Activated T-helper 9 cell treated with anti-CD3 and anti-CD28 coated beads, Interleukin-2, amount 50 U/mL, for 16 hours (primary cell): Measurements from ENCODE around the gene FILIP1L.
A peak's percentile ranks its signal among the peaks of the same experiment; 100 is the strongest.
"Not testable (repeated sequence)": the region's sequence is repeated elsewhere in the genome, so short reads cannot be mapped to it uniquely, and the experiment has no call there.

Experiments
- DNase-seq: peaks from one replicate; pipeline ENCODE4 v3.0.0-alpha.2; 2020; ENCODE audit warnings: low read depth

The FILIP1L gene

DNA sequence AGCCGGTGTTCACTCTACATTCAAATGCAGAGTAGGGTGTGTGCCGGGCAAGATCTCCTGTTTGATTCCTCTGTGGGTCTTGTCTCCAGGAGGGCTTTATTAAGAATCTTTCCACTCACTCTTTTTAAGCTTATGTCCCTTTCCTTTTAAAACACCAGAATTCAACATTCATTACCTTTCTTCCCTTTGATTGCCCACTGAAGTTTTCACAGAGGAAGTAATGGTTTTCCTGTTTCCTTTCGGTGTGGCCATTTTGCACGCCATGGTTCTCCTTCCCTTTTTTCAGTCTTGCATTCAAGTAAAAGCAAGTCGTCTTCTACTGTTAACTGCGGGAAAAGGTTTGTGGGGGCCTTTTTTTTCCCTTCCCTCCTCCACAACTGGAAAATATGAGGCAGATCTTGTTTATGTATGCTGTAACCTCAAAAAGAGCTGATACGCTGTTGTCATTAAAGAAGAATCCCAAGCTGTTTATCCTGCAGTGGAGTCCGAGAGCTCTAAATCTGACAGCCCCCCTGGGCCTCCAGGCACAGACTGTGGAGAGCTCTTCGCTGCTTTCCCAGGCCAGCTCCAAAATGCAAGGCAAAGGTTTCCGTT, 40.5 kb downstream of the FILIP1L start:
- DNase-seq: no peak

DNA sequence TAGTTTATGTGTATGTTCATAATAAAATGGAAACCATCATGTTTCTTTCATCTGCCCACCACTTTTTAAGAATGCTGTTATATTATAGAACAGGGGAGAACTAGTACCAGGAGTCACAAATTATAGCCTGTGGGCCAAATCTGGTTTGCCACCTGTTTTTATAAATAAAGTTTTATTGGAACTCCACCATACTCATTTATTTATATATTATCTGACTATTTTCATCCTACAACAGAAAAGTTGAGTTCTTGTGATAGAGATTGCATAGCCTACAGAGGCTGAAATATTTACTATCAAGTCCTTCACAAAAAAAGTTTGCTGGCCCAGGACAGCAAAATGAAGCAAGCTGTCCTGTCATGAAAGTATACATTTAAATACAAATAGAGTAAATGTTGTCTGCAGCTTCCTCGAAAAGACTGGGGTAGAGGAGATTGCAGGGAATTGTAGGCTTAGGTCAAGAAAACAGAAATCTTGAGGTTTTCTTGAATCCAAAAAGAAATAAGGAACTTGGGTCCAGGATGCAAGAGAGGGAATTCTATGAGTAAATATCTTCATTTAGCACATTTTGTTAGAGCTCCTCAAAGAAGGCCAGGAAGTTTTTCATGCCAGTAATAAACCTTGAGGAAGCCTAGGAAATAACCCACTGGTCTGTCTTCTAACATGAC, 41.1 kb downstream of the FILIP1L start:
- DNase-seq: no peak

DNA sequence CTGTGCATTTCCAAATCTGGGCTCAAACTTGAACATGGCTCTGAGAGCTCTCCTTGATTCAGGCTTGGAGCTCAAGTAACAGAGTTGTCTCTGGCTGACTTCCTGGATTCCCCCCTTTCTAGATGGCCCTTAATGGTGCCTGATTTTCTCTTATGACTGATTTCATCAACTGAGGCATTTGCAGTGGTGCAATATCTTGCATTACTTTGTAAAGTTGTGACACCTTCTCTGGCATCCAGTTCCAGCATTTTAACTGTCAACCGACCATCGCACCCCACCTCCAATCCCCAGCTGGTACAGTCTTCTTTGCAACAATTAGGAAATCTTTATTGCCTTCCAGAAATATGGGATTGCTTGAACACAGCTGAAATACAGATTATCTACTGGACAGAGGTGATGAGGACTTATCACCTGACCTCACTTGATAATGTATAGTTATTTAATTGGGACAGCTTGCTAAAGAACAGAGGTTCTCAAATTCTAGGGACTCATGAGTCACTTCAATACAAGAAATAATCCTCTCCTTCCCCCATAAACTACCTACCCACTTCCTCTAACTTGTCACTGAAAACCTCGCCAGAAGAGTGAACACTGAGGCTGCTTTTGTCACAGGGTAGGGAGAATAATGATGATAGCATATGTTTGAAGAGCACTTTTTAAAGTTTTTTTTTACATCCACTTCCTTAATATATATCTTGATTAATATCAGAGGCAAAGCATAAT, 41.8 kb downstream of the FILIP1L start:
- DNase-seq: no peak

DNA sequence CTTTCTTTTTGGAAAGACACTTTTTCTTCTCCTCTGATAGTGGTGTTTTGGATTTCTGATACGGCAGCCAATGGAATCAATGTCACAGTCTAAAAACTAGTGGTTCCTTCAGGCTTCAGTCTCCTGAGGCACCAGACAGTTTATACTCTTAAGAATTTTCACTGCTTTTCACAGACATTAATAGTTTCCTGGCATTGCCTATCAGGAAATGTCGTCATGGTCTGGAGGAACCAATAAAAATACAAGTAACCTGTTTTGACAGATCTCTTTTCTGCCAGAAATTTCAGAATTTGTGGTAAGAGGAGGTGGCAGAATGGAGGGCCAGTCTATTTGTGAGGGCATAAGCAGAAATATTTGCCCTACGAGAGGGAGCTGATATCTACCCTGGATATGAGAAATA, 44.8 kb downstream of the FILIP1L start:
- no peak for DNase-seq

DNA sequence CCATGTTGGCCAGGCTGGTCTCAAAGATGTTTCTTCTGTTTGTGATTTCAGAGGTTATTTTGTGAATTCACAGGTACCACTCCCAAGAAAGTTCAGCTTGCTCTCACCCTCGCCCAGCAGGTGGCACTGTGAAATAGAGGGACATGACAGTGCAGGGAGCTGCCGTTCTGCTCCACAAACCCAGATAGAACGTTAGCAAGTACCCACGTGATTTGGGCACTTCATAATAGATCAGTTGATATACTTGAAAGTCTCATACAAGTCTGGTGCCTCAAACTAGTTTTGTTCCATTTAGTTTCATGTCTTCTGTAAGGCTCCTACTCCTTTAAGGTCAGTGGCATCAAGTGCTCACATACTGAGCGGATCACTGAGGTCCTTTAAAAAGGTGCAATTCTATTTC, 45.5 kb downstream of the FILIP1L start:
- DNase-seq: peak; percentile 60

DNA sequence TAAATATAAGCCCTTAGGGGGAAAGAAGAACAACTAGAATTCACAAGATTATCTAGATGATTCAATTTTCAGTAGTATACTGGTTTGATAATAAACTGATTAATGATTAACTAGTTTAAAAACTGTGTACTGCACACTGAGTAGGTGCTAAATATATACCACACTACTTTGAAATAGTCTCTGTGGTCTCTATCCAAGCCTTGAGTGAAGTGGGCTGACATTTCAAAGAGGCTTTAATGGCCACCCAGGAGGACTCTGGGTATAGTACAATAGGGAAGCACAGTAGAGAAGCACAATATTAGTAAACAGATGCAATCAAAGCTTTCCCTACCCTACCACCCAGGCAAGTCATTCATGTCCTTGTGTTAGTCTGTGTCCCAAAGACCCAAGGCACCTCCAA, 46.7 kb downstream of the FILIP1L start:
- DNase-seq: no peak

DNA sequence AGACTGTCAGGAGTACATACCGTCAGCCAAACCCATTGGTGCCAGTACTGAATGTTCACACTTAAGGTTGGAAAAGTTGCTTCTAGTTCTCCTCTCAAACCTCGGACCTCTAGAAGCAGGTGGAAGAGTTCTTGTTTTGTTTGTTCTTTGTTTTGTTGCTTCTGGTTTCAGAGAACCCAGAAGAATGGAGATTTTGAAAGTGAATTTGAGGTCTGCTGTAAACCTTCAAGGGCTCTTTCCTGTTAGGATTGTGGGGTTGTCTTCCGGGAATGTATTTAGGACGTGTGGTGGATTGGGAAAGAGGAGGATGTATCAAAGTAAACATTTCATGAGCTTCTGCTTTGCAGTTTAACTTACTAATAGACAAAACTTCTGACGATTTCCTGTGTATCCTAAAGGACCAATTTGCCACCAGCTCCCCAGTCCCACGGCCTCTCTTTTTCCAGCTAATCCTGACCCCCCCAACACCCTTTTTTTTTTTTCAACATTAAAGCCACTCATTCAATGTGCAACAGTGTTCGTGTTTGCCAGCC, 50.3 kb downstream of the FILIP1L start:
- DNase-seq: no peak

DNA sequence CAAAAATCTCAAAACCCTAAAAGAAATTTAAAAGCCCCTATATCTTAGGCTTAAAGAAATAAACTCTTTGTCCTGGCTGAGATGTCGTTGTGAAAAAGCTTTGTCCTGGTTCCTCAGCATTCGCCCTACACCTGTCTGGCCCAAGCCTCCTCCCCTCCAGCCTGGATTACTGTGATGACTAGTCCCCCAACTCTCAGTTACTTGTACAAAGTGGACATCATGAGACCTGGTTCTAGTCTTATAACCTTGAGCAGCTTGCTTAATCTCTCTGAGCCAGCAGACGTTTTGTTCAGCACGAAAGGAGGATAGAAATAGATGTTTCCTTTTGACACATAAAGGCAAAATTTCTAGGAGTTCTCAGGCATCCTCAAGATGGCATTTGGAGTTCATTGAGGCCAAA, 51.6 kb downstream of the FILIP1L start:
- no peak for DNase-seq

DNA sequence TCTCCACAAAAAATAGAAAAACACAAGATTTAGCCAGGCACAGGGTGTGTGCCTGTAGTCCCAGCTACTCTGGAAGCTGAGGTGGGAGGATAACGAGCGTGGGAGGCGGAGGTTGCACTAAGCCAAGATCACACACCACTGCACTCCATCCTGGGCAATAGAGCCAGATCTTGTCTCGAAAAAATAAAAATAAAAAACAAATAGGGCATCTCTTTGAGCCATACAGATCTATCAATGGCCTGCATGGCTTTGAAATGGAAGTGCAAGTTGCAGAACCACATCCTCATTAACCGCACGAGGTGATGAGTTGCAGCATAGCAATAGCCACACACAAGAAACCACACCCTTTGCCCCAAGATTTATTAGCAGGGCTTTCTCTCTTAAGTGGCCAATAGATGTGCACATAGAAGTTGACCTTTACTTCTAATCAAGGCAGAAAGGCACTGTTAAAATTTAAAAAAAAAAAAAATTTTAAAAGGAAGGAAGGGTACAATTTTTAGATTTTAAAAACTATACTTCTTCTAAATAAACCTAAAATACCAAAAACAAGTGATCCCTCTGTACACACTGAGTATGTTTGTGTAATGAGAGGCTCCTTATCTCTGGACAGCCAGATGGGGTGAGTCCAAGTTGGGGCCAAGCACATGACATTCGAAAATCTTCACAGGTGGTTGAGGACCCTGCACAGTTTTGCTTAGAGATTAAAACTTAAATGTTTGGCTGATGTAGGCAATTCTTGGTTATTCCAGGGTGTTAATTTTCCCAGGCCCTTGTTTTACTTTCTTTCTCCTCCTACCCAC, 53.4 kb downstream of the FILIP1L start:
- DNase-seq: no peak

DNA sequence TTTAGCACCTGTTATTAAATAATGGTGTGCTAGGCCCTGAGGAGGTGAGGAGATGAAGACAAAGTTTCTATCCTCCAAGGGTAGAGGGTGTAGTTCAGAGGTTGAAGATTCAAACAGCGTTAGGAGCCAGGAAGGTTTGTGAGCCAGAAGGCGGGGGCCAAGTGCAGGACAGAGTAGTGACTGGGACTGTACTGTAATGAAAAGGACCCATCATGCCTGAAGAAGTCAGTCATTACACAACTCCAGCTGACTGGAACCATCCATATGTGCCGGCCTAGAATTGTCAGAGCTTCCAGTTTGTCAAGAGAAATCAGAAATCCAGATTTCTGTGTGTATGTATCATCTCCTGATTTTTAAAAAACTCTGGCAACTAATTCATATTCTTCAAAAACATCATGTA, 54.8 kb downstream of the FILIP1L start:
- DNase-seq: no peak

DNA sequence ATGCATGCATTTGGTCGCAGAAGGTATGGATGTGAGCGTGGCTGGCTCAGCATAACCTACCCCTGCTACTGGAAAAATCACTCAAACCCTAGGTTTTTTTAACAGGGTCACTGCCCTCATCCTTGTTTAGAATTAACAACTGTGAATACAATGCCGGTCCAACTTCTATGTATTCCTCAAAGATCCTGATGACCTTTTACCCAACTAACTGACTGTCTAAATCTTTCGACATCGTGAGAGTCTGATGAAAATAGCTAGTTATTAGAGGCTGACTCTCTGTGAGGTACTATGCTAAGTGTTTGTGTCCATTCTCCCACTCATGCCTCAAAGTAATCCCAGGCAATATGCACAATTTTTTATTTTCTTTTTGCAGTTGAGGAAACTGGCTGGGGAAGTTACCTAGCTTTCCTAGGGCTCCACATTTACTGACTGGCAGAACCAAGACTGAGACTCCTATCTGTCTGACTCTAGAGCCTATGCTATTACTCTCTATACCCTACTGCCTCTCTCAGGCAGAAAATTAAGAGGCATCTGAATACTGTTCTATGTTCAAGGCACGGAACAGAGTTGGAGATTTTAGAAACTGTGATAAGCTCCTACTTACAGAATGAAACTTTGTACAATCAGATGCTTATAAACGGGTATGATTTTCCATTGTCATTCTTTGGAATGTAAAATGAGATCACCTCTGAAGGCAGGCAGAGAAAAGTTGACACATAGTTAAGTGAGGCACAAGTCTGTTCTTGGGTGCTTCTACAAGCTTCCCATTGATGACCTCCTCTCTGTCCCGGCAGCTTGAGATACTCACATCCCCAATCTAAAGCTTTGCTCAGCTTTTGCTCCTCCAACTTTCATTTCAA, 56.4 kb downstream of the FILIP1L start:
- DNase-seq: no peak

DNA sequence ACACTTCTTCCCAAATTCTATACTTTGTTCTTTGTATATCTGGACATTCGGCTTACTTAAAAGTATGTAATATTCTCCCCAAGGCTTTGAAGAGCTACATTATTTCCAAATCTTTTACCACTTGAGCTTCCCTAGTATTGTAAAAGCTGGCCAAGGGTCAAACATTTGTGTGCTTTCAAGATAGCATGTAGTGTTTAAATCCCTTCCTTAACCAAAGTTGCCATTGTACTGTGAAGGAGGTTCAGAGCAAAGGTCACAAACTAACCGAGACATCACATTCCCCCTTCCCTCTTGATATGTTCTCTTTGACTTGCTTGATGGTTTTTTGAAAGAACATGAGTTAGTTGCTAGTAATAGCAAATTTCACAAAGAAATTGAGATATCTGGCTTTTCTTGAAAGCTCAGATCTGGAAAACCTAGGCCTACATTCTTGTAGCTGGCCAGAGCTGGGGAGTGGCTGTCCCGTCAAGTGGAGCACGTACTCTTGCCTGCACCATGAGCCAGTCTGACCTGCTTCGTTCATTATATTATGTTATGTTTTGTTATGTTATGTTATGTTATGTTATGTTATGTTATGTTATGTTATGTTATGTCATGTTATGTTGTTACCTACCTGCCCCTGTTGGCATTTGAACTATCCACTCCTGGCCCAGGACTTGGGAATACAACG, 60.2 kb downstream of the FILIP1L start:
- no peak for DNase-seq

DNA sequence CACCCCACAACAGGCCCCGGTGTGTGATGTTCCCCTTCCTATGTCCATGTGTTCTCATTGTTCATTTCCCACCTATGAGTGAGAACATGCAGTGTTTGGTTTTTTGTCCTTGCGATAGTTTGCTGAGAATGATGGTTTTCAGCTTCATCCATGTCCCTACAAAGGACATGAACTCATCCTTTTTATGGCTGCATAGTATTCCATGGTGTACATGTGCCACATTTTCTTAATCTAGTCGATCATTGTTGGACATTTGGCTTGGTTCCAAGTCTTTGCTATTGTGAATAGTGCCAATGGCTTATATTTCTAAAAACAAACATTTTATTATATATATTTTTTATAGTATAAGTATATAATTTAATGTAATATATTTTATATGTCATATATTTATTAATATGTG, 62.8 kb downstream of the FILIP1L start:
- DNase-seq: not testable (repeated sequence)

DNA sequence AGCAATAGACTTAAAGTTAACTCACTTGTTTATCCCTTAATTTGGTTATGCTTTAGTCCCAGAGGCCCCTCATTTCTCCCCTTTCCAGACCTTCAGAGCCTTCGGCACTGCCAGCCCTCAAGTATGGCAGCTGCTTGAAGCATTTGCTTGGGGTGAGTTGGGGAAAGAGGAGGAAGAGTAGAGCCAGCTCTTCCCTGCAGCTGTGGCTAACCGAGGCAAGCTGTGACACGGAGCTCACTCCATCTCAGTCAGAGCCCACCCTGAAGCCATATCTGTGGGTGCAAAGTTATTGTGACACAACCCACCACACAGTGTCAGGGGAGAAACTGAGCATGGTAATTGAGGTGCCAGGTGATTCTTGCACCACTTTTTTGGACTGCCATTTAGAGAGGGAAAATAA, 66.1 kb downstream of the FILIP1L start:
- no peak for DNase-seq

DNA sequence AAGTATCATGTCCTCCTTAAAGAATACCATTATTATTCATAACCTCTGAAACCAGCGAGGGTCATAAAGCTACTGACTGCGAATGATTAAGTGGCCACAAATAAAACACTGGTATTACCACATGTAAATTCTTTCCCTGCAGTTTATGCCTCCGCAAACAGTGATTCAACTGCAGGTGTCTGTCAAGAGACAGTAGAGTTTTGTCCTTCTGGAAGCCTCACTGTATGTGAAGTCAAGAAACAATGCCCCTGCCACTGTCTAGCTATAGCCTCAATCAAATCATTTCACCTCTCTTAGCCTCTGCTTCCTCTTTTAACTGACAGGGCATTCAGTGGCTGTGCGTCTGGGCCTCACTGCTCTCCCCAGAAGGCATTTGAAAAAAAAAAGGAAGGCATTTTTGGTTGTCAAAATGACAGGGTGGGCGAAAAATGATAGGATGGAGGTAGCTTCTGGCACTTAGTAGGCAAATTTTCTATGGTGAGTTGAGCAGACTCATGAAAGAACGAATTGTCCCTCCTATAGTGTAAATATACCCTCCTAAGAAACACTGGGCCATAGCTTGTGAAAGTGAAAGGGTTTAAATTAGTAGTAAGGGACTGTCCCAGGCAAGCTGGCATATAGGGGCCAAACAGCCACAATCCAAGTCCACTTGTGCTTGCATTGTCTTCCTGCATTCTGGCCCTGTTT, 66.7 kb downstream of the FILIP1L start:
- DNase-seq: no peak

DNA sequence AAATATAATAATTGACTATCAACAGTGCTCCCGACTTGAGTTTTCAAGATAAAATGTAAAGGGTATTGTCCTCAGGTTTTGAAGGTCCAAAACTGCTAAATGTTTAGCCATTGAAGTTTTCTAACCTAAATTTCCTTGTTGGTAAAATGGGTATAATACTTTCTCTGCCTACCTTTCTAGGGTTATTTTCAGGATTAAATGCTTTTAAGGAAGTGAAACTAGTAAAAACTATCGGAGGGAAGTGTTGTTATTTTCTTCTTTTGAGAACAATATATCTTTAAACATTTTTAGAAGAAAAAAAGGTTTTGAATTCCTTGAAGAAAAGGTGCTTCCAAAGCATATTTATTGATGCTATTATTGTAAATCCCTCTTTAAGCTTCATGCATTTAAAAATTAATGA, 67.3 kb downstream of the FILIP1L start:
- no peak for DNase-seq

DNA sequence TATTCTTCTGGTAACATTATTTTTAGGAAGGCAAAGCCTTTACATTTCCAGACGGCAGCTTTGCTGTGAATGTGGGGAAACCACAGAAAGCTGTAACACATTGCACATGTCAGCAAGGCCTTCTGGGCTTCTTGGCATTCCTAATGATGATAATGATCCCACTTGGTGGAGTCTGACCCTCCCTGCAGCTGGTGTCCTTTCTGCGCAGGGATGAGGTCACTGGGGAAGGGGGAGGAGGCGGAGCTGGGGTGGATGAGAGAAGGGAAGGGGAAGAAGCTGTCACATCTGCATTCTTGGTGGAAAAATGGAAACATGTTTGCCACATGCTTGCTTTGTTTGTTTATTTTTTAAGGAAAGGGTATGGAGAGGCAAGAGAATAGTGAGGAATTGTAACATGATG, 68.6 kb downstream of the FILIP1L start:
- no peak for DNase-seq

DNA sequence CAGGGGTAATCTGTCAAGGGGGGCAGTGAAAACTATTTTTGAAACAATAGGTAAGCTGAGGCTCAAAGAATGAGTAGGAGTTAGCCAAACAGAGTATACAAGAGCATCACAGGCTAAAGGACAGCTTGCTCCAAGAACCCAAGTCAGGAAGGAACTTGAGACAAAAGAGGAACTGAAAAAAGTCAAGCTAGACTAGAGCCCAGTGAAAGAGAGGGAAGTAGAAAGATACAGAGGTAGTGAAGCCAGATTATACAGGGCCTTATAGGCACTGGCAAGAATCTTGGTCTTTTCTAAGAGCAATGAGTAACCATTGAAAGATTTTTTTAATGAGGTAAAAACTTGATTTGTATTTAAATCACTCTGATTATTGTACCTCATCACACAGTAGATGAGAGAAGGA, 69.9 kb downstream of the FILIP1L start:
- no peak for DNase-seq

DNA sequence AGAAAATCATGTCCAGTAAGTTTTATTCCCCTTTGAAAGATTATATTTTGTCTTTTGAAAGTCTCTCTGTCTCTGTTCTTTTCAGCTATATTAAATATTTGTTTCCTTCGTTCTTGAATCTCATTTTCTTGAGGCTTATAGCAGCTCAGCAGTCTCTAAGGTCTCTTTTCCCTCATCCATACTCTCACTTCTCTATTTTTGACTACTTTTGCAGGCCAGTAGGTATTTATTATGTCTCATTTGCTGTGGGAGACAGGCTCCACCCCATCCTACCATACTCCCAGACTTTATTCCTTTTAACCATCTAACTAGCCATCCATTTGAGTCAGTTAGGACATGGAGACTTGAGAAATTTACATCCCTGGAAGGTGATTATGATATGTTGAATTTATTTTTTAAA, 71.0 kb downstream of the FILIP1L start:
- no peak for DNase-seq
